ENCODE results near the gene FBLL1. TPM values are rescaled to one million over a fixed set of nuclear protein-coding genes. Genes with fewer than 3 reads are reported as not detected.

The FBLL1 gene
- total and polyA plus RNA-seq, 12 donors = 0.16 to 0.61 (median 0.25) TPM; not detected in 7

- TF ChIP-seq, protein P1, sequence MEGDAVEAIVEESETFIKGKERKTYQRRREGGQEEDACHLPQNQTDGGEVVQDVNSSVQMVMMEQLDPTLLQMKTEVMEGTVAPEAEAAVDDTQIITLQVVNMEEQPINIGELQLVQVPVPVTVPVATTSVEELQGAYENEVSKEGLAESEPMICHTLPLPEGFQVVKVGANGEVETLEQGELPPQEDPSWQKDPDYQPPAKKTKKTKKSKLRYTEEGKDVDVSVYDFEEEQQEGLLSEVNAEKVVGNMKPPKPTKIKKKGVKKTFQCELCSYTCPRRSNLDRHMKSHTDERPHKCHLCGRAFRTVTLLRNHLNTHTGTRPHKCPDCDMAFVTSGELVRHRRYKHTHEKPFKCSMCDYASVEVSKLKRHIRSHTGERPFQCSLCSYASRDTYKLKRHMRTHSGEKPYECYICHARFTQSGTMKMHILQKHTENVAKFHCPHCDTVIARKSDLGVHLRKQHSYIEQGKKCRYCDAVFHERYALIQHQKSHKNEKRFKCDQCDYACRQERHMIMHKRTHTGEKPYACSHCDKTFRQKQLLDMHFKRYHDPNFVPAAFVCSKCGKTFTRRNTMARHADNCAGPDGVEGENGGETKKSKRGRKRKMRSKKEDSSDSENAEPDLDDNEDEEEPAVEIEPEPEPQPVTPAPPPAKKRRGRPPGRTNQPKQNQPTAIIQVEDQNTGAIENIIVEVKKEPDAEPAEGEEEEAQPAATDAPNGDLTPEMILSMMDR (IDR thresholded peaks at IDR 0.05) = no peak
- Histone ChIP-seq H3K4me1 (peaks cover 0 to 42% (median 13%) of the 10 kb centered on the region in 9 donors), H3K9me3 (no peaks in the 10 kb centered on the region), H3K27ac (peak overlapping the region in 7 of 10 donors; percentile 11 to 79 (median 74)), H3K27me3 (no peaks in the 10 kb centered on the region), H3K4me3 (no peak overlapping the region), H3K36me3 (peaks cover 0 to 84% (median 16%) of the 10 kb centered on the region in 9 donors)
- 35 to 38% methylated on average over 1 of the region's 1 CpG for WGBS, 2 donors
- ATAC-seq (peak; percentile 38 to 95 (median 86)), DNase-seq (peak in 1 of 2 donors; percentile 53)
- intact Hi-C loops (cut with DNase I) = no loop called here
These were observed 23.0 kb downstream of the FBLL1 start for GRCh38 chr5:168552146-168552545.

- intact Hi-C loops (cut with DNase I) = no loop called here
- peaks cover 0 to 46% (median 13%) of the 10 kb centered on the region in 9 donors for H3K4me1 ChIP-seq
- peaks cover 0 to 93% (median 22%) of the 10 kb centered on the region in 9 donors for H3K36me3 ChIP-seq
- no peaks in the 10 kb centered on the region for H3K27me3 ChIP-seq
- DNase-seq (no peak), ATAC-seq (peak in 1 of 8 donors; percentile 40)
- no peaks in the 10 kb centered on the region for H3K9me3 ChIP-seq
- TF ChIP-seq, protein P1 (IDR thresholded peaks at IDR 0.05) = no peak
- 96 to 97% methylated on average over 2 of the region's 2 CpGs for WGBS, 2 donors
- H3K27ac ChIP-seq = peak overlapping the region in 3 of 10 donors; percentile 74 to 79 (median 78)
- H3K4me3 ChIP-seq = no peak overlapping the region
These were observed 24.4 kb downstream of the FBLL1 start for GRCh38 chr5:168553377-168554130.

DNA sequence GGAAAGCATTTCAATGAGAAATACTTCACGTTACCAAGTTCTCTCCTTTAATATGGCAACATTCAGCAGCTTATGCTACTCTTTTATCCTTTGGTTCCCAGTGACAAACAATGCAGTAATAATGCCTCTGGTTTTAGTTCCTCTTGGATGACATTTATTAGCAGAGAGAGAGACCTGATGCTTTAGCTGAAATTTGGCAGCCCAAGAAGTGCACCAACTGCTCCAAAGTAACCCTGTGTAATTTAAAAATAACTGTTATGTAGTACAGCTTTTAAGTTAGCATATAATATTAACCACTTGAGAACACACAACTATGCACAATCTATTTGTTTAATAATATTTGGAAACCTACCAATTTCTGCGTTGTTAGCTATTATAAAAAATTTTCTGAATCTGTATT lies 28.3 kb downstream of the FBLL1 start:
- Histone ChIP-seq H3K36me3 (peaks cover 0 to 98% (median 22%) of the 10 kb centered on the region in 9 donors), H3K27ac (peak overlapping the region in 2 of 10 donors; percentile 18 to 49), H3K4me3 (no peak overlapping the region), H3K4me1 (peaks cover 0 to 47% (median 12%) of the 10 kb centered on the region in 9 donors), H3K27me3 (no peaks in the 10 kb centered on the region), H3K9me3 (no peaks in the 10 kb centered on the region)
- ATAC-seq (peak in 5 of 8 donors; percentile 58 to 84 (median 69)), DNase-seq (no peak)
- WGBS, 2 donors = 90 to 93% methylated on average over 2 of the region's 2 CpGs
- TF ChIP-seq, protein P1 (IDR thresholded peaks at IDR 0.05) = no peak
- intact Hi-C loops (cut with DNase I) = no loop called here

DNA sequence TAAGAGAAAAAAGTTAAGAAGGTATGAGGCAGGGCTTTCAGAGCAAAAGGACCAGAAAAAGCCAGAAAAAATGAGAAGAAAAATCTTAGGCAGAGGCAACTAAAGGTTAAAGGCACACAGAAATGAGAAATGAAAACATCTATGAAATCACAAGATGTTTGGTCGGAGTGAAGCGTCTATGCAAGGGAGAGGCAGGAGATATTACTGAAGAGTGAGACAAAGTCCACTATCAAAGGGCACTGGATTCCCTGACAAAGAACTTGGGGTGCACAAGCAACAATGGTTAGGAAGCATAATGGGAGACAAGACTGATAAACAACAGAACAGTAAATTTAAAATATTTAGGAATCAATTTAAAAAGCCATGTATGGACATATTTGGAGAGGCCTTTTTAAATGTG lies 33.2 kb downstream of the FBLL1 start:
- DNase-seq (no peak), ATAC-seq (no peak)
- 66 to 80% methylated on average over 2 of the region's 2 CpGs for WGBS, 2 donors
- Histone ChIP-seq H3K36me3 (peaks cover 0 to 100% (median 25%) of the 10 kb centered on the region in 9 donors), H3K4me3 (no peak overlapping the region), H3K27ac (no peak overlapping the region), H3K27me3 (no peaks in the 10 kb centered on the region), H3K9me3 (no peaks in the 10 kb centered on the region), H3K4me1 (peaks cover 0 to 26% (median 4%) of the 10 kb centered on the region in 9 donors)
- TF ChIP-seq, protein P1 (IDR thresholded peaks at IDR 0.05) = no peak
- intact Hi-C loops (cut with DNase I) = no loop called here
